GM19351 (cell line): ENCODE results near the gene KRTAP12-1.
"Not testable (repeated sequence)": the region's sequence is repeated elsewhere in the genome, so short reads cannot be mapped to it uniquely, and the experiment has no call there.

ENCODE experiments used
- ATAC-seq: cut with Tn5 transposase; IDR thresholded peaks from one replicate; pipeline ENCODE4 v1.9.1; 2021; ENCODE audit warnings: mild to moderate bottlenecking, moderate library complexity; ENCODE audit not compliant: unreplicated experiment

KRTAP12-1 gene

DNA sequence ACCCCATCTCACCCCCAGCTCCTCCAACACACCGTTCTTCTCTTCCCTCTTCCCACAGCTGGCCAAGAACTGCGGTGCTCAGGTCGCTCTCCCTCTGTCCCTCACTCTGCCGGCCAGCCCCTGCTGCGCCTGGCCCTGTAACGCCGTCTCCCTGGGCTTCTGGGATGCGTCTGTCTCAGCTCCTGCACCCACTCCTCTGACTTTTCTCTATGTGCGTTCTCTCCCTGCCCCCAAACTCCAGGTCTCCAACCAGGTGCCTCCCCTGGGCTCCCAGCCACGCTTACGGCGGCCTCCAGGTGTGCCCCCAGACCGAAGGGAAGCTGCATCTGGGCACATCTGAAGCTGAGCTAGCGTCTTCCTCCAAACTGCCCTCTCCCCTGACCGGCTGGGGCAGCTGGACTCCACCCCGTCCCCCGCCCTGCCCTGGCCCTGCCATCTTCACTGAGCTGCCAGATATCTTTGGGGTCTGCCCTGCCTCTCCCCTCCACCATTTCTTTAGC is 17.6 kb upstream of the KRTAP12-1 start:
- no peak for ATAC-seq

DNA sequence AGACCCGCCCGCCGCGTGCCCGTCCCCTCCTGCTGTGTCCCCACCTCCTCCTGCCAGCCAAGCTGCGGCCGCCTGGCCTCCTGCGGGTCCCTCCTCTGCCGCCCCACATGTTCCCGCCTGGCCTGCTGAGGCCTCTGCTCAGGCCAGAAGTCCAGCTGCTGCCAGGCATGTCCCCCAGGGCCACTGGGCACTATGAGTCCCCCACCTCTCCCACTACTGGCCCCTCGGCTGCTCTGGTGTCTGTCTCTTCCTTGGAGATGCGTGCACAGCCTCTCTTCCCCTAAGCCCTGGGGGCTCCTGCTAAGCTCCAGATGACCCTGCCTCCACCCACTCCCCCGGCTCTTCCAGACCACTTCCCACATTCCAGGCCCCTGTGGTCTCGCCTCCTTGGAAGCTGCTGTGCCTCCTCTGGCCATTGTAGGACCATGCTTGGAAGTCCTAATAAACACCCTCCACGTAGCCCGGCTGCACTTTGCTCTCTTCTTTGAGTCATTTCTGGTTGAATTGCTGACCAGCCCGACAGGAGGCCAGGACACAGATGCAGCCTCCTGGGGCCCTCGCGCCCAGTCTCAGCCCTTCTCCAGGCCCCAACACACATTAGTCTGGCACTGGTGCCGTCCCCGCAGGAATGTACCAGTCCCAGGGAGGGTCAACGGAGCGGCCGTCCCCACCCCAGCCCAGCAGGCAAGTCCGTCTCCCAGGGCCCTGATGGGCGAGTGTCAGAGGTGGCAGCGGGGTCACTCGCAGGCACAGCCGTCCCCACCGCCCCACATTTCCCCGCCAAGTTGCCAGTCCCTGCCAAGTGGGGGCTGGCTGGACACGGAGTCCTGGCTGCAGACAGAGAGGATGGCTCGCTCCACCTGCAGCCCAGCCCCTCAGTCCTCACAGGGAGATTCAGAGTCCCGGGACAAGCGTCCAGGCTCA is 16.1 kb upstream of the KRTAP12-1 start:
- ATAC-seq, result no peak

- not testable (repeated sequence) for ATAC-seq
These were observed 15.3 kb upstream of the KRTAP12-1 start, which contains the start of gene KRTAP10-12 for GRCh38 chr21:44697172-44697810. KRTAP10-12 (plus strand) TSS chr21:44697172; CDS start chr21:44697202, 30 bp downstream.

DNA sequence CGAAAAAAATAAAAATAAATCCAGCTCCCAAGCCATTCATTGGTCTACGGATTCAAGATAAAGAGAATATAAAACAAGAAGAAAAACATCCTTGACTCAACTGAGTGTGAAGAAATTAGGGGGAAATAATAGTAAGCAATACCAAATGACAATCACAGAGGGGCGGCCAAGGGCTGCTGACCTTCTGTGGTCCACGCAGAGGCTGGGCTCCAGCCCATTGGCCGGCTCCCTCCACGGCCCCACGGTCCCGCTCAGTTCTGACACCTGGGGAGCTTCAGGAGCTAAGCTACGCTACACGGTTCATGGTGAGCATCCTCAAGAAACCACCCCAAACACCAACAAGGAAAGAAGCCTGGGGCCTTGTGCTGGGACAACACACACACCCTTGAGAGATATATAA is 14.6 kb upstream of the KRTAP12-1 start:
- no peak for ATAC-seq

DNA sequence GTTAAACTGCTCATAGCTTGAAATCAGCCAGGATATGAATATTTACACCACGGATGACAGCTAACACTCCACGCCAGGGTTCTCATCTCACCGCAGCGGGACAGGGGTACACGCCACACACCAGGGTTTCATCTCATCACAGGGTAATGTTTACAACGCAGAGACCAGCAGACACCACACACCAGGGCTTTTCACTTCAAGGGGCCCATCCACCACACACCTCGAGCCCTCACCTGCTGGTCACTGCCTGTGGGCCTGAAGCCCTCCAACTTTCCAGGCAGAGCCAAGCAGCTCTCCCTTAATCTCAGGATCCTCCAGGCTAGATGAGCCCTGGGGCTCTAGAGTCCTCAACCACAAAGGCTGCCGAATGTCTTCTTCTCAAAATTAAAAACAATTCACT is 13.7 kb upstream of the KRTAP12-1 start:
- no peak for ATAC-seq

GRCh38 chr21:44695184-44695583 is 13.2 kb upstream of the KRTAP12-1 start:
- ATAC-seq, result no peak

DNA sequence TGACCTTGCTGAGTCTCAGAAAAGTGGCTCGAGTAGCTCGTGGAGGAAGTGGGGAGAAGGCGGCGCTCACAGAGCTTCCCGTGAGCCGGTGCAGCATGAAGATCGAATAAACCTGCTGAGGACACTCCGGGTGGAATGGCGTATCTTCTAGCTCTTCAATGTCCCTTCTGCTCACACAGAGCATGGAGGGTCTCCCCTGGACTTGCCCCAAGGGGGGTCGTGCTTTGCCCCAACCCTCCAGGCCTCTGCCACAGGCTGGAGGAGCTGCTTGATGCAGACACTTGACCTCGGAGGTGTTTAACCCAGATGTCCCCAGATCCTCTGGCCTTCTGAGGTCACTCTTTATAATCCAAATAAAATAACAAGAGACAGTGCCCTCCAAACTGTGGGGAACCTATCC is 12.8 kb upstream of the KRTAP12-1 start:
- no peak for ATAC-seq

GRCh38 chr21:44692798-44693512 is 11.0 kb upstream of the KRTAP12-1 start:
- no peak for ATAC-seq

DNA sequence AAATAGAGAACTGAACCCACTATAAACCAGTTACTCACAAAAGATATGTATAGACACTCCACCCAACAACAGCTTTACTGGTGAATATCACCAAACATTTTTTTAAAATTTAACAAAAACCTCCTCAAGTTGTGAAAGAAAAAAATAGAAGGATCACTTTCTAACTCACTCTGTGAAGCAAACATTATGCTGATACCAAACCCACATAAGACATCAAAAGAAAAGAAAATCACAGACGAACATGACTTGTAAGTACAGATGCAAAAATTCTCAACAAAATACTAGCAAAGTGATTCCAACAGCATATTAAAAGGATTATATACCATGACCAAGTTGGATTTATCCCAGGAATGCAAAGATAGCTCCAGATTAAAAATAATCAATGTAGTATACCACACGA is 9.7 kb upstream of the KRTAP12-1 start:
- ATAC-seq, result no peak

DNA sequence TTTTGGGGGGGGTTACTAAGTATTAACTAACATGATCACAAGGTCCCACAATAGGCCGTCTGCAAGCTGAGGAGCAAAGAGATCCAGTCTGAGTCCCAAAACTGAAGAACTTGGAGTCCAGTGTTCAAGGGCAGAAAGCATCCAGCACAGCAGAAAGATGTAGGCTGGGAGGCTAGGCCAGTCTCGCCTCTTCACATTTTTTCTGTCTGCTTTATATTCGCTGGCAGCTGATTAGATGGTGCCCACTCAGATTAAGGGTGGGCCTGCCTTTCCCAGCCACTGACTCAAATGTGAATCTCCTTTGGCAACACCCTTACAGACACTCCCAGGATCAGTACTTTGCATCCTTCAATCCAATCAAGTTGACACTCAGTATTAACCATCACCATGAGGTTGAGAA is 7.8 kb upstream of the KRTAP12-1 start:
- not testable (repeated sequence) for ATAC-seq

GRCh38 chr21:44687671-44688070 is 5.7 kb upstream of the KRTAP12-1 start:
- ATAC-seq, result no peak

DNA sequence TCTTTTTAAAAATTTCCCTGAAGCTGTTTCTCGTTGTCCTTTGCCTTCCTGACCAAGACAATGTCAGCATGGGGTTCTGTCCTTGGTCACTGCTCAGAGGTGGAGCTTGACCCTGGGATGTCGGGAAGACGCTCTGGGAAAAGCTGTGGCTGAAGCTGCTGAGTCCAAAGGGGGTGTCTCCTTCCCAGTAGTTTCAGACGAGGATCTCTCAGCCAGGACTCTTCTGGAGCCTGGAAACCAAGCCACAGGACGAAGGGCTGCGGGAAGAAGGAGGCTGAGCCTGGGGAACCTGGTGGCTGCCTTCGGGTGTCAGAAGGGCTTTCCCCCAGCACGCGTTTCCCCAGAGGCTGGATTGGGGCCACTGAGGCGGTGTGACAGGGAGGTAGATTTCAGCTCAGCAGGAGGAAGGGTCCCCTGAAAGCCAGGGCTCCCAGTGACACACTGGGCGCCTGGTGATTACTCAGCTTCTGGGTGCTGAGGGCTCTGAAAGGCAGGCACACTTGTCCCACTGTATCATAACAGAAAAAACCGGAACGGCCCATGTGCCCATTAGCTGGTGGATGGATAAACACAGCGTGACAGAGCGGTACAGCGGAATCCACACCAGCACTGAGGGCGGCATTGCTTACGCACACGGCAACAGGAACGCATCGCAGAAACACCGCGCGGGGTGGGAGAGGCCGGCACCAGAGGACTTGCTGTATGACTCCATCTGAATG is 5.0 kb upstream of the KRTAP12-1 start:
- no peak for ATAC-seq

- ATAC-seq, result no peak
These were observed 4.2 kb upstream of the KRTAP12-1 start for GRCh38 chr21:44686000-44686781.

- not testable (repeated sequence) for ATAC-seq
These were observed 3.1 kb upstream of the KRTAP12-1 start for GRCh38 chr21:44685050-44685449.

GRCh38 chr21:44684483-44684882 is 2.5 kb upstream of the KRTAP12-1 start:
- no peak for ATAC-seq

DNA sequence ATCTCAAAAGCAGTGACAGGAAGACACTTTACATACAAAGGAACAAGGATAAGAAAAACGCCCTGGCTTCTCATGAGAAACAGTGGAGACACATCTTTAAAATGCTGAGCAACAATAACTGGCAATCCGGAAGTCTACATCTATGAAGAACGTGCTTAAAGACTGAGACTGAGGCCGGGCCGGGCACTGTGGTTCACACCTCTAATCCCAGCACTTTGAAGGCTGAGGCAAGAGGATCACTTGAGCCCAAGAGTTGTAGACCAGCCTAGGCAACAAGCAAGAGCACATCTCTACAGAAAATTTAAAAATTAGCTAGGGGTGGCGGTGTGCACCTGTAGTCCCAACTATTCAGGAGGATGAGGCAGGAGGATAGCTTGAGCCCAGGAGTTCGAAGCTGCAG is 2.1 kb upstream of the KRTAP12-1 start:
- no peak for ATAC-seq

DNA sequence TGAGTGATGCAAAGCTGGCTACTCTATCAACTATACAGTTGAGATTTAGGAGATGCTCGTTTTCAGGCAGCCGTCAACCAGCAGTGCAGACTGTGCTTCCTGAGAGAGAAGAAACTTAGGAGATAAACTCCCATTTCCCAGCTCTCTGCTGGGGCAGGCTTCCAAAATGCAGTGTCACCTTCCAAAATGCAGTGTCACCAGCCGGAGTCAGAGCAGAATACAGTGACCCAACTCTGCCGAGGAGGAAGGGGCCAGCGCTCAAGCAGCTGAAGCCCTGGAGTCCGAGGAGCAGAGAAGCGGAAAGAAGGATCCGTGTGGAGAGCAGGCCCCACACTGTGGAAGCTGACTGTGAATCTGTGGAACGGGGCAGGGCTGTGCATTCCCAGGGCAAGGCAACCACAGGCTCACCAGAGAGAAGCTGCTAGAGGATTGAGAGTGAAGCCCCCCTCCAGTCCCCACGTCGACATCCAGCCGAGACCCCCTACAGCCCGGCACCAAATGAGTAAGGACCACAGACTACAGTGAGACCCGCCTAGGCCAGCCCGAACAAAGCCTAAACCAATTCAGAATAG is 703 bp upstream of the KRTAP12-1 start:
- no peak for ATAC-seq

DNA sequence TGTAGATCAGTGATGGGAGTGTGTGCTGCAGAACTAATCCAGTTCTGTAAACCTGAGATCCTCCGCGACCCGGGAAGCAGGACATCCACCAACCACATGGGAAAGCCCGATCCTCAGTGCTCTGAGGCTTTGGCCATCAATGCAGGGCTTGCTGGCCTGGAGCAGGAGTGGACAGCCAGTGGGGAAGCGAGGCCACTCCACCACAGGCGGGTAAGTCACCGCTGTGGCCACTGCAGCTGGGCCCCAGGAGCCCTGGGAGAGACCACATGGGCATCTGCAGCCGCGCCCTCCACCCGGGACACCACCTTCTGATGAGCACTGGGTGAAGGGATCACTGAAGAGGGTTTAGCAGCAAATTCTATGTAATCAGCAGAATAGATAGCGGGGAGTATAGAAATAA is 811 bp downstream of the KRTAP12-1 start:
- no peak for ATAC-seq

DNA sequence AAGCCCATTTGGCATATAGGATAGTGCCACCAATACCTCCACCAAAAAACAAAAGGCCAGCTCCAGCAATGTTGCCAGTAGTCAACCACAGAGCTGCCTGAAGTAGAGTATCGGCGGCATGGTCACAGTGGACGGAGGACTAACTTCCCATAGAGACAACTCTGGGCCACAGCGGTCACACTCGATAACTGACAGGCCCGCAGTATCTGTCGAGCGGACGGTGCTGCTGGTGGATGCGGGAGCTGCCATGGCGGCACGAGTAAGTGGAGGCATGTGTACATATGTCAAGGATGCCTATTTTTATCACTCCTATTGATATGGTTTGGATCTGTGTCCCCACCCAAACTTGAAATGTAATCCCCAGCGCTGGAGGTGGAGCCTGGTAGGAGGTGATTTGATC is 4.1 kb downstream of the KRTAP12-1 start:
- ATAC-seq, result no peak

DNA sequence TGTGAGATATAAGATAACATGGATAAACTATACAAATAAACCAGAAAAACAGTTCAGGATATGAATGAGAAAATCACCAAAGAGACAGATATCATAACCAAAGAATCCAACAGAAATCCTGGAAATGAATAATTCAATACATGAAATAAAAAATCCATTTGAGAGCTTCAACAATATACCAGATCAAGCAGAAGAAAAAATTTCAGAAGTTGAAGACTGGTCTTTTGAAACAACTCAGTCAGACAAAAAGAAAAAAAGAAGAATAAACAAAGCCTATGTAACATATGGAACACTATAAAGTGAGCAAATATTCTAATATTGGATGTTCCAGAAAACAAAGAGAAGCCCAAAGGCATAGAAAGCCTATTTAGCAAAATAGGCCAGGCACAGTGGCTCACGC is 10.1 kb downstream of the KRTAP12-1 start:
- no peak for ATAC-seq
